OCI-LY1 (cell line): ENCODE results near the gene KRTAP10-9.

Experiments used
- EZH2 ChIP-seq: fragments of 200-600 bp; sonication (generic), shearing (Covaris generic); IDR thresholded peaks from 2 replicates; pipeline ENCODE4 v1.8.0; 2017; ENCODE audit warnings: borderline replicate concordance, mixed run types, mild to moderate bottlenecking, antibody characterized with exemption, low read length, moderate library complexity, mixed read lengths
- TF ChIP-seq, protein P1 (sequence below): fragments of 200-600 bp; sonication (generic), shearing (Covaris generic); IDR thresholded peaks from 2 replicates; pipeline ENCODE4 v1.5.1; 2017; ENCODE audit warnings: mild to moderate bottlenecking, antibody characterized with exemption, low read length, moderate library complexity, mixed read lengths

DNA sequence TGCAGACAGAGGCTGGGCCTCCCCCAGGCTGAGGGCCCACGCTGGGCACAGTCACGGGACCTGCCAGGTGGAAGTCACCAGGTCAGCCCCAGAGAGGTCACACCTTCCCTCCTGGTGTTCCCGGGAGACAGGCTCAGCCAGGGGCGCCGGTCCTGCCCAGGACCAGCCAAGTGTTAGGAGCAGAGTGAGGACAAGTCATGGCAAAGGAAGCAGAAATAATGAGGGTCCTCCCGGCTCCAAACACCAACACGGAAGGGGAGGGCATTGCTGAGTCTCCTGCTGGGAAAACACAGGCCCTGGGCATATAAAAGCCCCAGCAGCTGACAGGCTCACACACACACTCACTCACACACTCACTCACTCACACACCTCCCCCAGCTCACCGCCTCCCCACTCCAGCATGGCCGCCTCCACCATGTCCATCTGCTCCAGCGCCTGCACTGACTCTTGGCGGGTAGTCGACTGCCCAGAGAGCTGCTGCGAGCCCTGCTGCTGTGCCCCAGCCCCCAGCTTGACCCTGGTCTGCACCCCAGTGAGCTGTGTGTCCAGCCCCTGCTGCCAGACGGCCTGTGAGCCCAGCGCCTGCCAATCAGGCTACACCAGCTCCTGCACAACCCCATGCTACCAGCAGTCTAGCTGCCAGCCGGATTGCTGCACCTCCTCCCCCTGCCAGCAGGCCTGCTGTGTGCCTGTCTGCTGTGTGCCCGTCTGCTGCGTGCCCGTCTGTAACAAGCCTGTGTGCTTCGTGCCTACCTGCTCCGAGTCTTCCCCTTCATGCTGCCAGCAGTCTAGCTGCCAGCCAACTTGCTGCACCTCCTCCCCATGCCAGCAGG is 10.3 kb downstream of the KRTAP10-9 start, which contains the start of gene KRTAP10-10:
- TF ChIP-seq, protein P1, sequence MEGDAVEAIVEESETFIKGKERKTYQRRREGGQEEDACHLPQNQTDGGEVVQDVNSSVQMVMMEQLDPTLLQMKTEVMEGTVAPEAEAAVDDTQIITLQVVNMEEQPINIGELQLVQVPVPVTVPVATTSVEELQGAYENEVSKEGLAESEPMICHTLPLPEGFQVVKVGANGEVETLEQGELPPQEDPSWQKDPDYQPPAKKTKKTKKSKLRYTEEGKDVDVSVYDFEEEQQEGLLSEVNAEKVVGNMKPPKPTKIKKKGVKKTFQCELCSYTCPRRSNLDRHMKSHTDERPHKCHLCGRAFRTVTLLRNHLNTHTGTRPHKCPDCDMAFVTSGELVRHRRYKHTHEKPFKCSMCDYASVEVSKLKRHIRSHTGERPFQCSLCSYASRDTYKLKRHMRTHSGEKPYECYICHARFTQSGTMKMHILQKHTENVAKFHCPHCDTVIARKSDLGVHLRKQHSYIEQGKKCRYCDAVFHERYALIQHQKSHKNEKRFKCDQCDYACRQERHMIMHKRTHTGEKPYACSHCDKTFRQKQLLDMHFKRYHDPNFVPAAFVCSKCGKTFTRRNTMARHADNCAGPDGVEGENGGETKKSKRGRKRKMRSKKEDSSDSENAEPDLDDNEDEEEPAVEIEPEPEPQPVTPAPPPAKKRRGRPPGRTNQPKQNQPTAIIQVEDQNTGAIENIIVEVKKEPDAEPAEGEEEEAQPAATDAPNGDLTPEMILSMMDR, result no peak
- TF ChIP-seq EZH2, result no peak
